ENCODE measurements around the gene CCZ1. TPM values are rescaled to one million over a fixed set of nuclear protein-coding genes. Genes with fewer than 3 reads are reported as not detected.
"Not testable (repeated sequence)": the region's sequence is repeated elsewhere in the genome, so short reads cannot be mapped to it uniquely, and the experiment has no call there.

The CCZ1 gene
- total and polyA plus RNA-seq, 2 of the 4 experiments (the other 2 are of a cell fraction), result 25.4 to 28.7 TPM

GRCh38 chr7:5857041-5857575, 41.4 kb upstream of the CCZ1 start:
- H3K36me3 ChIP-seq (ENCODE audit: control insufficient read depth, insufficient read depth, low read length); H2AFZ ChIP-seq (replicated peaks; ENCODE audit: low read length, poor library complexity); intact Hi-C loops (cut with micrococcal nuclease); H2AK5ac ChIP-seq (ENCODE audit: low read depth, low read length); H2AK9ac ChIP-seq (replicated peaks; ENCODE audit: low read depth, low read length, poor library complexity); H3K4me3 ChIP-seq (ENCODE audit: insufficient read depth, low read depth, low read length); H2BK20ac ChIP-seq (ENCODE audit: low read depth, low read length); H2BK120ac ChIP-seq (ENCODE audit: low read depth, low read length); H3K27me3 ChIP-seq (ENCODE audit: control insufficient read depth, insufficient read depth, low read length); H3K27ac ChIP-seq (ENCODE audit: insufficient read depth, low read length); H3K4me1 ChIP-seq (ENCODE audit: control insufficient read depth, insufficient read depth, low read length); H4K5ac ChIP-seq (ENCODE audit: low read depth, low read length); H4K20me1 ChIP-seq (ENCODE audit: insufficient read depth, low read length); H3K4ac ChIP-seq (ENCODE audit: low read depth, low read length); ATAC-seq (ENCODE audit: low read depth); BruUV-seq (replicated peaks); H3K79me1 ChIP-seq (ENCODE audit: low read depth in 1 of 2, low read length in 2 of 2); DNase-seq; H3K4me2 ChIP-seq (ENCODE audit: low read depth, low read length); H4K91ac ChIP-seq (ENCODE audit: insufficient read depth, low read depth, low read length); H3K23ac ChIP-seq (ENCODE audit: low read depth, low read length); H3K9ac ChIP-seq (ENCODE audit: low read depth, low read length); H3K56ac ChIP-seq (ENCODE audit: extremely low read depth, insufficient read depth, low read length); dilution Hi-C loops (cut with HindIII; ENCODE audit: low sequenced_read_pairs, unreplicated experiment); H2BK15ac ChIP-seq (ENCODE audit: low read depth, low read length); H3K9me1 ChIP-seq (ENCODE audit: insufficient read depth, low read length); H3K14ac ChIP-seq (replicated peaks; ENCODE audit: low read depth, low read length); H4K8ac ChIP-seq (ENCODE audit: low read depth in 2 of 2, low read length in 2 of 2); H3K9me3 ChIP-seq (ENCODE audit: control insufficient read depth, insufficient read depth, low read length); H2BK5ac ChIP-seq (ENCODE audit: low read depth, low read length, poor library complexity, severe bottlenecking); H3K18ac ChIP-seq (ENCODE audit: low read depth, low read length); POLR2A ChIA-PET (ENCODE audit: unreplicated experiment): not testable (repeated sequence)
- in situ Hi-C loops (cut with MboI; ENCODE audit: low sequenced_read_pairs), result loop anchor here (25.0 kb wide), 1 partner anchor 955 kb away; no protein-coding TSS in a partner anchor
- CTCF ChIA-PET, result interaction anchor here (0.6 to 1.1 kb wide), 3 partner anchors 24 to 498 kb away, joined by 3 to 5 read pairs (median 5); no protein-coding TSS in a partner anchor
- no CpG with 5 or more reads among the region's 13 CpGs for WGBS, 2 experiments (ENCODE audit: extremely low coverage in 2 of 2, insufficient read length in 1 of 2)

GRCh38 chr7:5858494-5858893, 40.0 kb upstream of the CCZ1 start:
- H3K9me1 ChIP-seq (ENCODE audit: insufficient read depth, low read length); H2AFZ ChIP-seq (replicated peaks; ENCODE audit: low read length, poor library complexity); H3K9me3 ChIP-seq (ENCODE audit: control insufficient read depth, insufficient read depth, low read length); intact Hi-C loops (cut with micrococcal nuclease); H2BK120ac ChIP-seq (ENCODE audit: low read depth, low read length); H3K4ac ChIP-seq (ENCODE audit: low read depth, low read length); H3K23ac ChIP-seq (ENCODE audit: low read depth, low read length); H3K36me3 ChIP-seq (ENCODE audit: control insufficient read depth, insufficient read depth, low read length); H3K4me3 ChIP-seq (ENCODE audit: insufficient read depth, low read depth, low read length); H2BK15ac ChIP-seq (ENCODE audit: low read depth, low read length); ATAC-seq (ENCODE audit: low read depth); H4K5ac ChIP-seq (ENCODE audit: low read depth, low read length); H3K27ac ChIP-seq (ENCODE audit: insufficient read depth, low read length); H3K9ac ChIP-seq (ENCODE audit: low read depth, low read length); H2AK9ac ChIP-seq (replicated peaks; ENCODE audit: low read depth, low read length, poor library complexity); POLR2A ChIA-PET (ENCODE audit: unreplicated experiment); DNase-seq; H2BK20ac ChIP-seq (ENCODE audit: low read depth, low read length); H3K79me1 ChIP-seq (ENCODE audit: low read depth in 1 of 2, low read length in 2 of 2); H3K27me3 ChIP-seq (ENCODE audit: control insufficient read depth, insufficient read depth, low read length); BruUV-seq (replicated peaks); H4K91ac ChIP-seq (ENCODE audit: insufficient read depth, low read depth, low read length); H3K4me1 ChIP-seq (ENCODE audit: control insufficient read depth, insufficient read depth, low read length); H2AK5ac ChIP-seq (ENCODE audit: low read depth, low read length); H3K18ac ChIP-seq (ENCODE audit: low read depth, low read length); H3K4me2 ChIP-seq (ENCODE audit: low read depth, low read length); dilution Hi-C loops (cut with HindIII; ENCODE audit: low sequenced_read_pairs, unreplicated experiment); H3K14ac ChIP-seq (replicated peaks; ENCODE audit: low read depth, low read length); H3K56ac ChIP-seq (ENCODE audit: extremely low read depth, insufficient read depth, low read length); H4K8ac ChIP-seq (ENCODE audit: low read depth in 2 of 2, low read length in 2 of 2); H2BK5ac ChIP-seq (ENCODE audit: low read depth, low read length, poor library complexity, severe bottlenecking); H4K20me1 ChIP-seq (ENCODE audit: insufficient read depth, low read length): not testable (repeated sequence)
- in situ Hi-C loops (cut with MboI; ENCODE audit: low sequenced_read_pairs), result loop anchor here (25.0 kb wide), 1 partner anchor 954 kb away; no protein-coding TSS in a partner anchor
- CTCF ChIA-PET, result interaction anchor here (0.6 kb wide), 1 partner anchor 483 kb away, joined by 4 read pairs; no protein-coding TSS in a partner anchor
- 100% methylated on average over 1 of the region's 8 CpGs; no CpG with 5 or more reads in 1 of the 2 experiments for WGBS, 2 experiments (ENCODE audit: extremely low coverage in 2 of 2, insufficient read length in 1 of 2)
